Right lobe of liver (tissue), 4 donors: Measurements from ENCODE around the gene MAEA.

Source experiments
- POLR2A ChIP-seq: fragments of 450-650 bp; IDR thresholded peaks from one replicate; pipeline ENCODE4 v1.6.1; 2017; ENCODE audit warnings: antibody characterized with exemption, mild to moderate bottlenecking
- TF ChIP-seq, protein P1 (sequence below), 4 donors: fragments of 200-600 bp in 3 of 4; fragments of 450-650 bp in 1 of 4; IDR thresholded peaks; one replicate each; pipeline versions ENCODE4 v1.5.1 to v1.8.0; 2016 to 2022; ENCODE audit warnings: antibody characterized with exemption in 4 of 4, mild to moderate bottlenecking in 2 of 4
- donor health status: DM: no; HTN: no; CAD: no.
- donor health status: DM: no; HTN: no; CAD: no.
- donor health status: DM: no; HTN: yes; CAD: no.

- TF ChIP-seq, protein P1, sequence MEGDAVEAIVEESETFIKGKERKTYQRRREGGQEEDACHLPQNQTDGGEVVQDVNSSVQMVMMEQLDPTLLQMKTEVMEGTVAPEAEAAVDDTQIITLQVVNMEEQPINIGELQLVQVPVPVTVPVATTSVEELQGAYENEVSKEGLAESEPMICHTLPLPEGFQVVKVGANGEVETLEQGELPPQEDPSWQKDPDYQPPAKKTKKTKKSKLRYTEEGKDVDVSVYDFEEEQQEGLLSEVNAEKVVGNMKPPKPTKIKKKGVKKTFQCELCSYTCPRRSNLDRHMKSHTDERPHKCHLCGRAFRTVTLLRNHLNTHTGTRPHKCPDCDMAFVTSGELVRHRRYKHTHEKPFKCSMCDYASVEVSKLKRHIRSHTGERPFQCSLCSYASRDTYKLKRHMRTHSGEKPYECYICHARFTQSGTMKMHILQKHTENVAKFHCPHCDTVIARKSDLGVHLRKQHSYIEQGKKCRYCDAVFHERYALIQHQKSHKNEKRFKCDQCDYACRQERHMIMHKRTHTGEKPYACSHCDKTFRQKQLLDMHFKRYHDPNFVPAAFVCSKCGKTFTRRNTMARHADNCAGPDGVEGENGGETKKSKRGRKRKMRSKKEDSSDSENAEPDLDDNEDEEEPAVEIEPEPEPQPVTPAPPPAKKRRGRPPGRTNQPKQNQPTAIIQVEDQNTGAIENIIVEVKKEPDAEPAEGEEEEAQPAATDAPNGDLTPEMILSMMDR (IDR thresholded peaks at IDR 0.05) = no peak
- no peak for TF ChIP-seq POLR2A
These were observed 58.4 kb downstream of the MAEA start for GRCh38 chr4:1348014-1348513.
